Kidney (tissue), 14 donors: ENCODE measurements around the gene AKR7A2. TPM values are rescaled to one million over a fixed set of nuclear protein-coding genes. Genes with fewer than 3 reads are reported as not detected.

Experiments used
- DNase-seq, 5 donors: peaks; one replicate each; pipeline ENCODE4 v3.0.0-alpha.2; 2013 to 2020
- FAIRE-seq: peaks from 2 replicates; lab custom pipeline; 2012; peaks lifted over from hg19 to GRCh38; lab: Jason Lieb, UNC
- H3K27ac ChIP-seq, 2 donors: one replicate each; pipeline ENCODE4 v1.7.0; 2013; ENCODE audit warnings: low read depth in 2 of 2, low read length in 2 of 2, inconsistent platforms in 1 of 2
- H3K27me3 ChIP-seq: one replicate; pipeline ENCODE4 v1.7.1; 2013; ENCODE audit warnings: low read length, inconsistent platforms; ENCODE audit not compliant: control insufficient read depth, insufficient read depth
- H3K36me3 ChIP-seq, 3 donors: one replicate each; pipeline versions ENCODE4 v1.7.0 to v1.7.1; 2013; ENCODE audit warnings: low read length in 3 of 3, control low read depth in 1 of 3, inconsistent platforms in 1 of 3; ENCODE audit not compliant: insufficient read depth in 3 of 3, control insufficient read depth in 2 of 3
- H3K4me1 ChIP-seq, 3 donors: one replicate each; pipeline versions ENCODE4 v1.7.0 to v1.7.1; 2013; ENCODE audit warnings: low read length in 3 of 3, inconsistent platforms in 1 of 3, low read depth in 1 of 3; ENCODE audit not compliant: control insufficient read depth in 2 of 3, insufficient read depth in 2 of 3
- H3K4me3 ChIP-seq, 3 donors: one replicate each; pipeline versions ENCODE4 v1.7.0 to v1.8.1; 2013; ENCODE audit warnings: low read length in 3 of 3, control low read depth in 1 of 3, inconsistent platforms in 1 of 3
- H3K9ac ChIP-seq, 3 donors: one replicate each; pipeline versions ENCODE4 v1.7.0 to v1.7.1; 2013; ENCODE audit warnings: low read length in 3 of 3, control low read depth in 1 of 3, inconsistent platforms in 1 of 3
- H3K9me3 ChIP-seq, 3 donors: one replicate each; pipeline versions ENCODE4 v1.7.0 to v1.7.1; 2013; ENCODE audit warnings: low read length in 3 of 3, control low read depth in 1 of 3, inconsistent platforms in 1 of 3; ENCODE audit not compliant: control insufficient read depth in 2 of 3, insufficient read depth in 1 of 3
- CTCF ChIP-seq: IDR thresholded peaks from 3 replicates; pipeline ENCODE4 v1.5.1; 2012; ENCODE audit warnings: mild to moderate bottlenecking, moderate library complexity, borderline replicate concordance; ENCODE audit not compliant: insufficient read depth; ENCODE audit errors: extremely low read depth
- intact Hi-C: fragments of 100-400 bp; cut with DNase I; formaldehyde crosslinking; loops from one replicate; pipeline ENCODE4 v1.11.1; 2022
- polyA plus RNA-seq: library from polyadenylated mRNA; stranded (reverse); fragments of 350-450 nt; fragmentation: Illumina TruSeq; extraction: RNeasy Lipid Tissue Mini Kit (QIAGEN cat#74804); gene quantifications from one replicate; pipeline ENCODE4 v1.2.3, GENCODE V29; 2014; ENCODE audit warnings: low read depth, low replicate concordance; ENCODE audit not compliant: insufficient read depth
- total RNA-seq: library from RNA; stranded (reverse); fragmentation: NEBNext Ultra II Directional; extraction: Animal tissue kit (Norgen Biotek cat#: 25700); gene quantifications from one replicate; pipeline ENCODE4 v1.2.1, GENCODE V29; 2021
- donor health status: control.
- donor health status: control.
- donor health status: control.
- donor health status: control.
- donor health status: control.
- donor health status: DM: yes; HTN: yes; CAD: no.
- donor health status: Normal renal cell carcinoma (clear cell type).

The AKR7A2 gene
- total and polyA plus RNA-seq, 2 donors from 2014 or later: 53.1 to 139 TPM

- no peaks in the 10 kb centered on the region for H3K27me3 ChIP-seq
- no peaks in the 10 kb centered on the region for H3K4me1 ChIP-seq
- intact Hi-C loops: no loop called here
- peaks cover 3 to 17% (median 15%) of the 10 kb centered on the region in 3 donors for H3K36me3 ChIP-seq
- no peak for DNase-seq
- H3K9ac ChIP-seq: no peak overlapping the region
- no peak overlapping the region for H3K27ac ChIP-seq
- TF ChIP-seq CTCF: no peak
- no peaks in the 10 kb centered on the region for H3K9me3 ChIP-seq
- no peak for FAIRE-seq
- H3K4me3 ChIP-seq: no peak overlapping the region
Measured at GRCh38 chr1:19328486-19328885, 16.5 kb upstream of the AKR7A2 start.

- H3K4me1 ChIP-seq: no peaks in the 10 kb centered on the region
- DNase-seq (no peak), FAIRE-seq (no peak)
- no peak overlapping the region for H3K27ac ChIP-seq
- no peak overlapping the region for H3K9ac ChIP-seq
- H3K4me3 ChIP-seq: no peak overlapping the region
- H3K36me3 ChIP-seq: peaks cover 3 to 17% (median 15%) of the 10 kb centered on the region in 3 donors
- no peak for TF ChIP-seq CTCF
- intact Hi-C loops: no loop called here
- no peaks in the 10 kb centered on the region for H3K9me3 ChIP-seq
- H3K27me3 ChIP-seq: no peaks in the 10 kb centered on the region
Measured at GRCh38 chr1:19327736-19328135, 15.8 kb upstream of the AKR7A2 start.

- Histone ChIP-seq H3K4me1 (no peaks in the 10 kb centered on the region), H3K9ac (no peak overlapping the region), H3K36me3 (peaks cover 3 to 17% (median 15%) of the 10 kb centered on the region in 3 donors), H3K27ac (no peak overlapping the region), H3K4me3 (no peak overlapping the region), H3K27me3 (no peaks in the 10 kb centered on the region), H3K9me3 (no peaks in the 10 kb centered on the region)
- intact Hi-C loops: no loop called here
- no peak for TF ChIP-seq CTCF
- DNase-seq: no peak
- FAIRE-seq: no peak
Measured at GRCh38 chr1:19327301-19327700, 15.4 kb upstream of the AKR7A2 start.

GRCh38 chr1:19326748-19327065, 14.8 kb upstream of the AKR7A2 start:
- H3K9ac ChIP-seq: no peak overlapping the region
- H3K9me3 ChIP-seq: no peaks in the 10 kb centered on the region
- intact Hi-C loops: no loop called here
- no peak overlapping the region for H3K27ac ChIP-seq
- TF ChIP-seq CTCF: no peak
- DNase-seq (no peak), FAIRE-seq (no peak)
- no peaks in the 10 kb centered on the region for H3K4me1 ChIP-seq
- no peak overlapping the region for H3K4me3 ChIP-seq
- H3K27me3 ChIP-seq: no peaks in the 10 kb centered on the region
- peaks cover 3 to 17% (median 15%) of the 10 kb centered on the region in 3 donors for H3K36me3 ChIP-seq
